Stromal cell of bone marrow (primary cell): ENCODE measurements around the gene CLCF1.
"Not testable (repeated sequence)": the region's sequence is repeated elsewhere in the genome, so short reads cannot be mapped to it uniquely, and the experiment has no call there.

Experiments used
- DNase-seq: peaks from one replicate; pipeline ENCODE4 v3.0.0-alpha.2; 2012; ENCODE audit warnings: low read depth

CLCF1 gene

DNA sequence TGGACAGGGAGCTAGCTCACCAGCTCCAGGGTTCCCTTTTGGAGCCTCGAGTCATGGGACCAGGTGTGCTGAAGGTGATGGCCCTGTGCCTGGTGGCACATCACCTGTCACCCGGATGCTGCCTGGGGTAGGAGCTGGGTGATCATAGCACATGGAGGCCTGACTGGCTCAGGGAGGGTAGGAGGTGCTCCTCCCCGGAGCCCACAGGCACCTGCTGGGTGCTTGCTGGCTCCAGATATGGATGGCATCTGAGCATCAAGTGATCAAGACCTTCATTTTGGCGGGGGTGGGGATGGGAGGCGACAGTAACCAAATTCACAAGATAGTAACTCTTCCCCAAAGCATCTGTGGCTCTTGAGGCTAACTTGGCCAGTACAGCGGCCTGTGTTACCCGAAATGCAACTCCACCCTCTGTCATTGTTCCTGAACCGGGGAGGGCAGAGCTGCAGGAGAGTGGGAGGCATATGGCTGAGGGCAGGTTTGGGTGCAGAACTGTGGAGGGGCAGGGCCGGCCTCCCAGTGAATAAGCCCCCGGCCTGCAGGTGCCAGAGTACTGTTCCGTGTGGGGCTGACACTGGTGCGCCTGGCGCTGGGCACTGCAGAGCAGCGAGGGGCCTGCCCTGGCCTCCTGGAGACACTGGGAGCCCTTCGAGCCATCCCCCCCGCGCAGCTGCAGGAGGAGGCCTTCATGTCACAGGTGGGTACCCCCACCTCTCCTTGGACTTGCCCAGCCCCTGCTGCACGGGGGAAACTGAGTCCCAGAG, 35.2 kb upstream of the CLCF1 start:
- no peak for DNase-seq

DNA sequence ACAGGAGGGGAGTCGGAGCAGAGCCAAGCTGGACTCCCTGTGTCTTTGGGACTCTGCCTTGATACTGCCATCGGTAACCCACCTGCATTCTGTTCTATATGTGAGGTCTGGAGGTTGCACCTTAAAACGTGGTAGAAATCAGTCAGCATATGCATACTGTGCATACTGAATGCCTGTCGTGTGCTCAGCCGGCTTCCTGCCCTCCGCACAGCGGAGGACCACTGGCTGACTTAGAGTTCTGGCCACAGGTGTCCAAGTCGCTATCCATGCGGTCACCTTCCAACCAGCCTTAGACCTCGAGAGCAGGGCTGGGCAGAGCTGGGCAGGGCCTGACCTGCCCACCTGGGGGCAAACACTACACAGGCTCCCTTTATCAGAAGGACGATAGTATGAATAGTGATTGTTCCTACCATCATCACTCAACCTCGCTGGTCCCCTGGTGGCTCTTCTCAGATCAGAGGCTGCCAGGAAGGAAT, 34.3 kb upstream of the CLCF1 start:
- DNase-seq = no peak

DNA sequence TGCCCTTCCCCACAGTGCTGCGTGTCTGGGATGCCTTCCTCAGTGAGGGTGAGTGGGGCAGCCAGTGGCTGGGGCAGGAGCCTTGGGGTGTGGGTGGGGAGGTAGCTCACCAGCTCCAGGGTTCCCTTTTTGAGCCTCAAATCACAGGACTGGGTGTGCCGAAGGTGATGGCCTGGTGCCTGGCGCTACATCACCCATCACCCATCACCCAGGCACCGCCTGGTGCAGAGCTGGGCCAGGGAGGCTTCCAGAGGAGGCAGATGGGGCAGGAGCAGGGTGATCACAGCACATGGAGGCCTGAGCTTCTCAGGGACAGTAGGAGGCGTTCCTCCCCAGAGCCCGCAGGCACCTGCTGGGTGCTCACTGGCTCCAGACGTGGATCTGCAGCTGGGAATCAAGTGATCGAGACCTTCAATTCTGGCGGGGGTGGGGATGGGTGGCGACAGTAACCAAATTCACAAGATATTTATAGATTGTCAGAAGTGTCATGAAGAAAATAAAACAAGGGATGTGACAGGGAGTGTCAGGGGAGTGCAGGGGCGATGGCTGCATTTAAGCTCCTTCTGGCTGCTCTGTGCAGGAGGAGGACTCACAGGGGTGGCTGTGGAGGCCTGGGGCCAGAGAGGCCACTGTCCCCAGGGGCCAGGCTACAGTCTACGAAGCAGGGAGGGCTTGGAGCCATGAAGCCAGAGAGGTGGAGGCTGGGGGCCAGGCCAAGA, 33.7 kb upstream of the CLCF1 start:
- no peak for DNase-seq

DNA sequence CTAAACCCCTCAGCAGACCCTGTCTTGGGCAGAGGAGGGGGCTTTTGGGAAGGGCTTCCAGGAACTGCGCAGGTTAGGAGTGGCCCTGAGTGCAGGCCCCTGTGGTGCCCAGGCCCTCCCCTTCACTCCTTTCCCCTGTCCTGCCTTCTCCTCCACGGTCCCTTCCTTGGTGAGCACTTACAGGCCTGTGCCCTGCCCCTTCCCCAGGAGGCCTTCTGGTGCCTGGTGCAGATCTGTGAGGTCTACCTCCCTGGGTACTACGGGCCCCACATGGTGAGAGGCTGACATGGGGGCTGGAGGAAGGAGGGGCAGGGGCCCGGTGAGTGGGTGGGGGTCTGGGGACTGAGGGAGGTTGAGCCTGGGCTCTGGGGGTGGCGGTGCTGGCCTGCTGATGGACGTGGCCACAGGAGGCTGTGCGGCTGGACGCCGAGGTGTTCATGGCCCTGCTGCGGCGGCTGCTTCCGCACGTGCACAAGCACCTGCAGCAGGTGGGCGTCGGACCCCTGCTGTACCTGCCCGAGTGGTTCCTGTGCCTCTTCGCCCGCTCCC, 33.1 kb upstream of the CLCF1 start:
- no peak for DNase-seq

DNA sequence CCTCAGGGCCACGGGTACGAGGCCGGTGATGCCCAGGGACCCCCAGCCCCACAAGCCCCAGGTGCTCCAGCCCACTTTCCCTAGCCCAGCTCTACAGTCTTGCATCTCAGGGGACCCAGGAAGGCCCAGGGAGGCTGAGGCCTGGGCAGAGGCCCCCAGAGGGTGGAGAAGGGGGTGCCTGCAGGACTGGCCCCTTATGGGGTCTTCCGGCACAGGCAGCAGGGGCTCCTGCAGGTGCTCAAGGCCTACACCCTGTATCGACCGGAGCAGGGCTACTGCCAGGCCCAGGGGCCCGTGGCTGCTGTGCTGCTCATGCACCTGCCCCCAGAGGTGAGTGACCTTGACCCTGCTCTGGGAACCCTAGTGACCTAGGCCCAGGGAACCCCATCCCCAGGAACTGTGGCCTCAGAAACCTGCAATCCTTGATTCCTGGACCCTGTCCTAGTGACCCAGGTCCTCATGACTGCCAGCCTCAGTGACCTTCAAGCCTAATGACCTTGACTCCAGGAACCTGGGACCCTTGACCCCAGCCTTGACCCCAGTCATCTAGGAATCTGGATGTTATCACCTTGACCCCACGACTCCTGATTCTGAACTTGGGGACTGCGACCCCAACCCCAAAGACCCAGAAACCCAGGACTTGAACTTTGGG, 32.4 kb upstream of the CLCF1 start:
- DNase-seq = no peak

DNA sequence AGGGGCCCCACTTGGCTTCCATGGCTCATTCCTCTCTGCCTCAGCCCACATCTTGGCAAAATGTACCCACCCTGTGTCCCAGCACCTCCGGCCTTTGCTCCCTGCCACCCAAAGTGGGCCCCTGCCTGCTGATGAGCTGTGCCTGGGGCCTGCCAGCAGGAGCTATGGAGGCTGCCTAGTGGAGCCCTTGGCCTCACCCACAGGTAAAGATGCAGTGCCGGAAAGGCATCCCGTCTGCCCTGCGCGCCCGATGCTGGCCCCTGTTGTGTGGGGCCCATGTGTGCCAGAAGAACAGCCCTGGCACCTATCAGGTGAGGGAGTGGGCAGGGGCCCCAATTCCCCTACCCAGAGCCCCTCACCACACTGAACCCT, 31.8 kb upstream of the CLCF1 start:
- no peak for DNase-seq

DNA sequence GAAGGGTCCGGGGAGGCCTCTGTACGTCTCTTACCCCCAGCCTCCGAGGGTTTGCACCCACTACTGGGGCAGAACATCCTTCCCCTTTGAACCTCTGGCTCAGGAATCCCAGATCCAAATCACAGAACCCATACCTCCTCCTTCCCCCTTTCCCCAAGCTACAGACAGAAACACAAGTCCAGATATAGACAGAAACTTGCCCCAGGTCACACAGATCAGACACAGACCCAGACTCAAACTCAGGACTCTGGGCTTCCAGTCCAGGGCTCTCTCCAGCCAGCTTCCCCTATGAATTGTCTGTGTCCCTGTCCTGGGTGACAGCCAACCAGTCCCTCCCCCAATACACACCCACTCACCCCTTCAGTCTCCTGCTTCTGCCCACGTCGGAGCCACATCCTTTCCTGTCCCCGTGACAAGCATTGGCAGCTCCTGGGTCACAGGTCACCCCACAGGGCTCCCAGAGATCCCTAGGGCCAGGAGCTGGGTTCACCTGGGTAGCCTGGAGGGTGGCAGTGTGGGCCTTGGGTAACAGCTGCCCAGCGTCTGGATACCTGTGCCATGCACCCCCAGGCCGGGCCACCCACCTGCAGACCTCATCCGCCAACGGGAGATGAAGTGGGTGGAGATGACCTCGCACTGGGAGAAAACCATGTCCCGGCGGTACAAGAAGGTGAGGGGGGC, 31.3 kb upstream of the CLCF1 start:
- no peak for DNase-seq

DNA sequence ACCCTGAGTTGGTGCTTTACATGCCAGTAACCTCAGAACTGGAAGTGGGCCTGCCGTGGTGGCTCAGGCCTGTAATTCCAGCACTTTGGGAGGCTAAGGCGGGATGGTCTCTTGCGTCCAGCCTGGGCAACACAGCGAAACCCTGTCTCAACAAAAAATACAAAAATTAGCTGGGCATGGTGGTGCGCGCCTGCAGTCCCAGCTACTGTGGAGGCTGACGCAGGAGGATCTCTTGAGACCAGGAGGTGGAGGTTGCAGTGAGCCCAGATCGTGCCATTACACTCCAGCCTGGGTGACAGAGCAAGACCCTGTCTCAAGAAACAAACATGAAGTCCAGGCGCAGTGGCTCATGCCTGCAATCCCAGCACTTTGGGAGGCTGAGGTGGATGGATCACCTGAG, 29.7 kb upstream of the CLCF1 start:
- DNase-seq = not testable (repeated sequence)

DNA sequence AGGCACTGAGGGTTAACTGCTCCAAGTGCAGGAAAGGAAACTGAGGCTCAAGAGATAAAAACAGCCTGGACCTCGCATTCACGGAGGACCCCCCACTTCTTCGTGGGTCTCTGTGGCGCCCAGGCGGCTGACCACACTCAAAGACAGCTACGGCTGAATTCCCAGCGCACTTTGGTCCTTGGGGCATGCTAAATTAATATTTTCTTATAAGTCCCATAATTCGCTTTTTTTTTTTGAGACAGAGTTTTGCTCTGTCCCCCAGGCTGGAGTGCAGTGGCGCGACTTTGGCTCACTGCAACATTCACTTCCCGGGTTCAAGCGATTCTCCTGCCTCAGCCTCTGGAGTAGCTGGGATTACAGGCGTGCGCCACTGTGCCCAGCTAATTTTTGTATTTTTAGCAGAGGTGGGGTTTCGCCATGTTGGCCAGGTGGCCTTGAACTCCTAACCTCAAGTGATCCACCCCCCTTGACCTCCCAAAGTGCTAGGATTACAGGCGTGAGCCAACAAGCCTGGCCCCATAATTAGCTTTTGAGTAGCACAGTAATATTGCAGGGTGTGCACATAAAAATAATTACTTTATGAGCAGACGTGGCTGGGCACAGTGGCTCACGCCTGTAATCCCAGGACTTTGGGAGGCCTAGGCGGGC, 28.9 kb upstream of the CLCF1 start:
- DNase-seq = not testable (repeated sequence)

DNA sequence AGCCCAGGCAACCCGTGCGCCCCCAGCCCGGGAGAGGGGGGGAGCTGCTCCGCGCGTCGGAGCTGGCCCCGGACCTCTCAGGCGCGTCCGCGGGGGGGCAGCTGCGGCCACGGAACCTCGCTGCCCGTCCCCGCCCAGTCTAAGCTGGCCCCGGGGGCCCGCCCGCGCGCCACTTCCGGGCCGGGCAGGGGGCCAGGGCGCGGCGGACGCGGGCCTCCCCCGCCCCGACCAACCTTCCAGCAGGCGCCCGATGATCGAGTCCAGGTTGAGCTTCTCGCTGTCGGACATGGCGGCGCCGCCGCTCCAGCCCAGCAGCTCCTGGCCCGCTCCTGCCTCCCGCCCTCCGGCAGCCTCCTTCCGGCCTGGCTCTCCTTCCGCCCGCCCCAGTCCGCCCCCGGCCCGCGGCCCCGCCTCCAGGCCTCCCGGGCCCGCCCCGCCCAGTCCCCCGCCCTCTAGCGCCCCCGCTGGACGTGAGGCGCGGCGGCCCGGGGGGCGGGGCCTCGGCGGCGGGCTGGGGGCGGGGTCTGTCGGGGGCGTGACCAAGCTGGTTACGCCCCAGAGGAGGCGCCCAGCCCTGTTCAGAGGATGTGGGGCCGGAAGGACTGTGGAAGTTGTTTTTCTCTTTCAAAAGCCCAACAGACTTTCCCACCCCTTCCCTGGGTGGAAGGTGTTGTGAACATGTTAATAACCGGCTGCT, 28.2 kb upstream of the CLCF1 start, which contains the start of gene PPP1CA:
Gene PPP1CA (minus strand): TSS at position 364 of the 697 bp plus-strand sequence. CDS start 76 bp downstream, at position 288.
- peak; percentile 72 for DNase-seq

DNA sequence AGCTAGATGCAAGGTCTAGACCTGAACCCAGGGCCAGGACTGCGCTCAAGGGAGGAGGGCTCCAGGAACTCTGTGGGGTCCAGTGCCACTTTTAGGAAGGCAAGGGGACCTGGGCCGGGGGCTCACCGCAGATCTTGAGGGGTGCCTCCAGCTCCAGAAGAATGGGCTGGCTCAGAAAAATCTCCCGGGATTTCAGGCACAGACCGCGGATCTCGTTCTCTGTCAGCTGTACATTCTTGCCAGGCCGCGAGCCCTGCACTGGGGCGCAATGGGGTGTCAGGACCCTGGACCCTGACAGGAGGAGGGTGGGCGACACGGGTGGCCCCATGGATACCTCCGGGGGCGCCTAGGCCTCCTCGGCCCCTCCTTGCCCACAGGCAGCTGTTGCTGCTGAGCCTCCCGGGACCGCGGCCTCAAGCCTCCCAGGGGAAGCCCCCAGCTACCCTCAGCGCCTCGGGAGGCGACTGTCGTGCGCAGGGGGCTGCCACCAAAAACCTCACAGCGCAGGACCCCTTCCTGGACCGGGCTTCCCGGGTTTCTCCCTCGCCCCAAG, 27.6 kb upstream of the CLCF1 start:
- DNase-seq = no peak

DNA sequence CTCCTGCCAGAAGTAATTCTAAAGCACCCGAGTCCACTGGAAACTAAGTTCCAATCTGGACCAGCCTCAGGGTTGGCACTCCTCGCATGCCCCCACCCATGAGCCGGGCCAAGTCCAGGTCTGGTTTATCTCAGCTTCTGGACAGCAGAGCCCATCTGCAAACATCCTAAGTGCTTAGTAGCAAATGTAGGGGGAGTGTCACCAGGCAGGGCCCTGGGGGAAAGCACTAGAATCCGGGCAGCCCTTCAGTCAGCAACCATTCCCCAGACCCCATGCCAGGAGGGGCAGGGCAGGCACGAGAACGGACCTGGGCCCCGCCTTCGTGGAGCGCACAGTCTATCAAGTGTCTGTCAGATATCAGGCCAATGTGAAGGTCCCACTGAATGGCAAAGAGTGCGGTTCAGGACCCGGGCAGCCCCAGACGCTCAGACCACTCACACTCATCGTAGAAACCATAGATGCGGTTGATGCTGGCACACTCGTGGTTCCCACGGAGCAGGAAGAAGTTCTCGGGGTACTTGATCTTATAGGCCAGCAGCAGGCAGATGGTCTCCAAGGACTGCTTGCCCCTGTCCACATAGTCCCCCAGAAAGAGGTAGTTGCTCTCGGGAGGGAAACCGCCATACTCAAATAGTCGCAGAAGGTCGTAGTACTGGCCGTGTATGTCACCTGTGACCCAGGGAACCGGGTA, 27.0 kb upstream of the CLCF1 start:
- no peak for DNase-seq

DNA sequence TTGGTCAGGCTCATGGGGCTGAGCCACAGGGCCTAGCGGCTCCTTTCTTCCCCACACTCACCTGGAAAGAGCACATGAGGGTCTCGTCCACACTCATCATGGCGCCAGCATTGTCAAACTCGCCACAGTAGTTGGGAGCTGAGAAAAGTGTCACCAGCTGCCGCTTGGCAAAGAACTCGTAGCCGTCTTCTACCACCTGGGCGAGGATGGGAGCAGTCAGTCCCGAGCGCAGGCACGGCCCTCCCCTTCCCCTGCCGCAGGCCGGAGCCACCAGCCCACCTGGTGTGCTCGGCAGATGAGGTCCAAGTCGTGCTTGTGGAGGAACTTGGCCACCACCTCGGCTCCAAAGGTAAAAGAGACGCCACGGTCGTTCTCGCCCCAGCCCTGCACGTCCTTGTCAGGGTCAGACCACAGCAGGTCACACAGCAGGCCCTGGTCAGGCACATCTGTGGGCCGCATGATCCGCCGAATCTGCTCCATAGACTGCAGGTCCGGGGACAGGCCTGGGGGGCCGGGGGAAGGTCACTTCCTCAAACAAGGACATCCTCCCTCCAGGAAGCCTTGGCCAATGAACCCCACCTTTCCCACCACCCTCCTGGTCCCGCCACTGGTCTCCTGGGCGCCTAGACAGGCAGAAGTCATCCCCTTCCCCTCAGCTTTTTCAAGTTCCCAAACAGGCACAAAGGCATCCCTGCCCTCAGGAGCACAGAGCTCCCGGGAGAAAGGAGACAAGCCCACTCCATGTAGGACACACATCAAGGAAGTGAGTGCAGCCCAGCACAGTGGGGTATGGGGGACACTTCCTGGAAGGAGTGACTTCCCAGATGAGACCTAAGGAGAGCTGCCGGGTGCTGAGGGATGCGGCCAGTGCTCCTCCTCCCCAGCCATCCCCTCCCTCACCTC, 25.5 kb upstream of the CLCF1 start:
- DNase-seq = no peak

DNA sequence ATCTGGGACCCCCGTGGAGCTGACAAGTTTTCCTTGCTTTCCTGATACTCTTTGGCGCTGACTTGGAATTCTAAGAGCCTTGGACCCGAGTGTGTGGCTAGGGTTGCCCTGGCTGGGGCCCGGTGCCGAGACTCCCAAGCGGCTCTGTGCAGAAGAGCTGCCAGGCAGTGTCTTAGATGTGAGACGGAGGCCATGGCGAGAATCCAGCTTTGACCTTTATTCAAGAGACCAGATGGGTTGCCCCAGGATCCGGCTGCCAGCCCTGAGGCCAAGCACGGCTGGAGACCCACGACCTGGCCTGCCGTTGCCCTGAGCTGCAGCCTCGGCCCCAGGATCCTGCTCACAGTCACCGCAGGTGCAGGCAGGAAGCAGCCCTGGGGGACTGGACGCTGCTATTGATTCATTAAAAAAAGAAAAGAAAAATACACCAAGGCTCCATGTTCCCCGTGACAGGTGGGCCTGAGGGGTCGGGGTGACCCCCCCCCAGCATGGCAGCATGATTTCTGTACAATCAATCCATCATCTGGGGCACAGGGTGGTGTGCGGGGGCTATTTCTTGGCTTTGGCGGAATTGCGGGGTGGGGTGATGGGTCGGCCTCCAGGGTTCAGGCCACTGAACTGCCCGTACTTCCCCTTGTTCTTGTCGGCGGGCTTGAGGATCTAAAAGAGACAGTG, 24.7 kb upstream of the CLCF1 start:
- no peak for DNase-seq

DNA sequence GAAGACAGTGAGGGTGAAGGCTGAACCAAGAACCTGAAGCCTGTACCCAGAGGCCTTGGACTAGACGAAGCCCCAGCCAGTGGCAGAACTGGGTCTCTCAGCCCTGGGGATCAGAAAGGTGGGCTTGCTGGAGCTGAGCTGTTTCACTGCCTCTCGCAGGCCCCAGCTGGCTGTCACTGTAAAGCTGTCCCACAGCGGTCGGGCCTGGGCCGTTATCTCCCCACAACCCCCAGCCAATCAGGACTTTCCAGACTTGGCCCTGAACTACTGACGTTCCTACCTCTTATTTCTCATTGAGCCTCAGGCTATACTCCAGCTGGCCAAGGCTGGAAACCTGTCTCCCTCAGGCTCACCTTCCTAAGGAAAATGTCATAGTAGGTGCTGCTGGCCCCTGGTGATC, 24.1 kb upstream of the CLCF1 start:
- DNase-seq = no peak

DNA sequence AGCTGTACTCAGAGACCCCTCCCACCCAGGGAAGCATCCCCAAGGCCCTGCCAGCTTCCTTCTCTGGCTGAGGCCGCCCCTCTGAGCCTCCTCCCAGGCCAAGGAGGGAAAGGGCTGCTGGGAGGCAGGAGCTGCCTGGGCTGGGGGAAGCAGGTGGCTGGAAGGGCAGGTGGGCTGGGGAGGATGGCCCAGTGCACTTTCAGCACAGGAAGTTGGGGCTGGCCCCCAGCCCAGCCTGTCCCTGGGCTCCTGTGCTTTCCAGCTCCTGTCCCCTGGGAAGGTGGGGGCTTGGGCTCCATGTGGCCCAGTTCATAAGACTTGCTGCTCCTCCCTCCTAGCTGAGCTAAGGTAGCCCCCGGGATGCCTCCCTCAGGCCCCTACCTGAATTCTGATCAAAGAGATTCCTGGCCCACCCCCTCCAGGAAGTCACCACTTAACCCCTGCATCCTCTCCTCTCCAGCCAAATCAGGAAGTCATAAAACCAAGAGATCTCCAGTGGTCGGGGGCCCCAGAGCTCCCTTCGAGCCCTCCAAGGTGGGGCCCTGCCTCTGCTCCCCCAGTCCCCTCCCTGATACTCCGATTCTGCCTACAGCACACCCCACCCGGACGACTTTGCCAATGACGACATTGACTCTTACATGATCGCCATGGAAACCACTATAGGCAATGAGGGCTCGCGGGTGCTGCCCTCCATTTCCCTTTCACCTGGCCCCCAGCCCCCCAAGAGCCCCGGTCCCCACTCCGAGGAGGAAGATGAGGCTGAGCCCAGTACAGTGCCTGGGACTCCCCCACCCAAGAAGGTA, 23.4 kb upstream of the CLCF1 start:
- DNase-seq = no peak

DNA sequence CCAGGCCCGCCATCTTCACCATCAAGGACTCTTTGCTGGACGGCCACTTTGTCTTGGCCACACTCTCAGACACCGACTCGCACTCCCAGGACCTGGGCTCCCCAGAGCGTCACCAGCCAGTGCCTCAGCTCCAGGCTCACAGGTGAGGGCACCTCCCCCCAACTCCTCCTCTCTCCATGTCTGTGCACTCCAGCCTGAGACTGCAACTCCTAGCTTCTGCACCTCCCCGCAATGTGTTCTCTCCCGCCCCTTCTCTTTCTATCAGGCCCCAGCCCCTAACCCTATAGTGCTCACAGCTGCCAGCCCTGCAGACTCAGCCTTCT, 22.8 kb upstream of the CLCF1 start:
- no peak for DNase-seq
